WTC11 (cell line): ENCODE results near the gene SLC22A15. TPM values are rescaled to one million over a fixed set of nuclear protein-coding genes. Genes with fewer than 3 reads are reported as not detected.
"Not testable (repeated sequence)": the region's sequence is repeated elsewhere in the genome, so short reads cannot be mapped to it uniquely, and the experiment has no call there.

ENCODE experiments used
- ATAC-seq: fragments of 200-7000 bp; cut with Tn5 transposase; 2 replicates; pipeline ENCODE4 v1.10.0; 2021; ENCODE audit warnings: mild to moderate bottlenecking, moderate library complexity
- CTCF ChIA-PET: fragments of 300-600 bp; sonication (Branson Sonifier 250); formaldehyde crosslinking; loops from one replicate; lab custom pipeline; 2021; ENCODE audit warnings: antibody characterized with exemption; lab: Charles Lee
- POLR2A ChIA-PET: fragments of 350-600 bp; sonication (Branson Sonifier 250); formaldehyde crosslinking; loops from one replicate; lab custom pipeline; 2021; ENCODE audit warnings: antibody characterized with exemption; lab: Charles Lee
- DNase-seq: peaks from one replicate; pipeline ENCODE4 v3.0.0; 2021; ENCODE audit warnings: low spot score
- H3K27ac Mint-ChIP-seq: 2 replicates; pipeline ENCODE4 v1.8.0; 2021; ENCODE audit warnings: mixed read lengths
- H3K27me3 Mint-ChIP-seq: 2 replicates; pipeline ENCODE4 v1.8.0; 2021; ENCODE audit warnings: low read depth, mild to moderate bottlenecking, moderate library complexity, mixed read lengths
- H3K36me3 Mint-ChIP-seq: 2 replicates; pipeline ENCODE4 v1.8.0; 2021; ENCODE audit warnings: mixed read lengths
- H3K4me1 Mint-ChIP-seq: 2 replicates; pipeline ENCODE4 v1.8.0; 2022; ENCODE audit warnings: mixed read lengths
- H3K4me3 Mint-ChIP-seq: 2 replicates; pipeline ENCODE4 v1.8.0; 2021; ENCODE audit warnings: mild to moderate bottlenecking, moderate library complexity, mixed read lengths
- H3K9me3 Mint-ChIP-seq: 2 replicates; pipeline ENCODE4 v1.8.0; 2021; ENCODE audit warnings: mixed read lengths
- ATF6 ChIP-seq: sonication (generic); formaldehyde crosslinking; IDR thresholded peaks from 2 replicates; pipeline ENCODE4 v1.8.1; 2023; ENCODE audit warnings: mild to moderate bottlenecking, missing genetic modification reagents
- CTCF ChIP-seq: fragments of 200-600 bp; IDR thresholded peaks from 2 replicates; pipeline ENCODE4 v1.8.0; 2022; ENCODE audit warnings: antibody characterized with exemption
- ELF4 ChIP-seq: sonication (generic); formaldehyde crosslinking; IDR thresholded peaks from 2 replicates; pipeline ENCODE4 v1.8.1; 2022; ENCODE audit warnings: low read depth, mild to moderate bottlenecking, moderate library complexity, missing genetic modification reagents
- GTF2I ChIP-seq: fragments of 250-450 bp; sonication (Bioruptor Pico); conservative IDR thresholded peaks from 2 replicates; pipeline ENCODE4 v1.4.0; 2021; ENCODE audit warnings: mild to moderate bottlenecking
- HMGXB4 ChIP-seq: sonication (generic); formaldehyde crosslinking; IDR thresholded peaks from 2 replicates; pipeline ENCODE4 v1.8.1; 2023; ENCODE audit warnings: mild to moderate bottlenecking, moderate library complexity, missing genetic modification reagents
- MLX ChIP-seq: sonication (generic); formaldehyde crosslinking; IDR thresholded peaks from 2 replicates; pipeline ENCODE4 v1.8.1; 2023; ENCODE audit warnings: mild to moderate bottlenecking, missing genetic modification reagents, moderate library complexity
- NR2C2 ChIP-seq: sonication (generic); formaldehyde crosslinking; IDR thresholded peaks from 2 replicates; pipeline ENCODE4 v1.8.0; 2022; ENCODE audit warnings: mild to moderate bottlenecking, missing genetic modification reagents
- SMAD3 ChIP-seq: sonication (generic); formaldehyde crosslinking; IDR thresholded peaks from 2 replicates; pipeline ENCODE4 v1.8.0; 2022; ENCODE audit warnings: missing genetic modification reagents, mild to moderate bottlenecking, borderline replicate concordance
- ZNF425 ChIP-seq: fragments of 250-450 bp; sonication (Bioruptor Pico); conservative IDR thresholded peaks from 2 replicates; pipeline ENCODE4 v1.9.0; 2021; ENCODE audit warnings: mild to moderate bottlenecking
- total RNA-seq: library from RNA; stranded (reverse); gene quantifications from 3 replicates; pipeline ENCODE4 v1.2.3, GENCODE V29; 2021
- TF ChIP-seq, protein P1 (sequence below): sonication (generic); formaldehyde crosslinking; IDR thresholded peaks from 2 replicates; pipeline ENCODE4 v1.8.0; 2023; ENCODE audit warnings: missing genetic modification reagents, mild to moderate bottlenecking, borderline replicate concordance

The SLC22A15 gene
- total RNA-seq, 1 experiment from 2014 or later: 4.5 TPM

GRCh38 chr1:115991909-115992308 is 15.6 kb downstream of the SLC22A15 start:
- peaks cover 2% of the 10 kb centered on the region for H3K9me3 Mint-ChIP-seq
- TF ChIP-seq NR2C2 (CRISPR knock-in tag): no peak
- TF ChIP-seq GTF2I: no peak
- TF ChIP-seq ZNF425 (CRISPR knock-in tag): no peak
- no peak for TF ChIP-seq CTCF
- TF ChIP-seq SMAD3: no peak
- TF ChIP-seq ATF6 (CRISPR knock-in tag): no peak
- TF ChIP-seq MLX: no peak
- no peak for TF ChIP-seq ELF4 (CRISPR knock-in tag)
- H3K36me3 Mint-ChIP-seq: peaks cover 12% of the 10 kb centered on the region
- POLR2A ChIA-PET: interaction anchor here (1.1 kb wide), 1 partner anchor 9 kb away, joined by 4 read pairs; no protein-coding TSS in a partner anchor
- ATAC-seq: no peak
- H3K27ac Mint-ChIP-seq: no peak overlapping the region; the same call in 1 of the 2 replicates
- peaks cover 8% of the 10 kb centered on the region for H3K4me1 Mint-ChIP-seq
- no peak for DNase-seq
- CTCF ChIA-PET: interaction anchor here (0.7 to 1.6 kb wide), 5 partner anchors 10 to 286 kb away, joined by 3 to 8 read pairs (median 4); no protein-coding TSS in a partner anchor
- no peak overlapping the region for H3K4me3 Mint-ChIP-seq
- H3K27me3 Mint-ChIP-seq: no peaks in the 10 kb centered on the region

DNA sequence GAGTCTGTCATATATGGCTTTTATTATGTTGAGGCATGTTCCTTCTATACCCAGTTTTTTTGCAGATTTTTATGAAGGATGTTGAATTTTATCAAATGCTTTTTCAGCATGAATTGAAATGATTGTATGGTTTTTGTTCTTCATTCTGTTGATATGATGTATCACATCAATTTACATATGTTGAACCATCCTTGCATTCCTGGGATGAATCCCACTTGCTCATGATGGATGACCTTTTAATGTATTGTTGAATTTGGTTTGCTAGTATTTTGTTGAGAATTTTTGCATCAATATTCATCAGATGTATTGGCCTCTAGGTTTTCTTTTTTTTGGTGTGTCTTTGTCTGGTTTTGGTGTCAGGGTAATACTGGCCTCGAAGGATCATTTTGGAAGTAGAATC is 21.6 kb downstream of the SLC22A15 start:
- peaks cover 10% of the 10 kb centered on the region for H3K4me1 Mint-ChIP-seq

GRCh38 chr1:116001739-116002487 is 25.6 kb downstream of the SLC22A15 start:
- Mint-ChIP-seq H3K27ac (no peak overlapping the region), H3K4me1 (peaks cover 15% of the 10 kb centered on the region), H3K4me3 (no peak overlapping the region), H3K27me3 (no peaks in the 10 kb centered on the region), H3K36me3 (peaks cover 36% of the 10 kb centered on the region), H3K9me3 (peaks cover 33% of the 10 kb centered on the region)
- ChIA-PET CTCF (interaction anchor here (1.7 kb wide), 1 partner anchor 19 kb away, joined by 13 read pairs; no protein-coding TSS in a partner anchor), POLR2A (no interaction called here)
- no peak for DNase-seq
- no peak for ATAC-seq
- TF ChIP-seq, protein P1, sequence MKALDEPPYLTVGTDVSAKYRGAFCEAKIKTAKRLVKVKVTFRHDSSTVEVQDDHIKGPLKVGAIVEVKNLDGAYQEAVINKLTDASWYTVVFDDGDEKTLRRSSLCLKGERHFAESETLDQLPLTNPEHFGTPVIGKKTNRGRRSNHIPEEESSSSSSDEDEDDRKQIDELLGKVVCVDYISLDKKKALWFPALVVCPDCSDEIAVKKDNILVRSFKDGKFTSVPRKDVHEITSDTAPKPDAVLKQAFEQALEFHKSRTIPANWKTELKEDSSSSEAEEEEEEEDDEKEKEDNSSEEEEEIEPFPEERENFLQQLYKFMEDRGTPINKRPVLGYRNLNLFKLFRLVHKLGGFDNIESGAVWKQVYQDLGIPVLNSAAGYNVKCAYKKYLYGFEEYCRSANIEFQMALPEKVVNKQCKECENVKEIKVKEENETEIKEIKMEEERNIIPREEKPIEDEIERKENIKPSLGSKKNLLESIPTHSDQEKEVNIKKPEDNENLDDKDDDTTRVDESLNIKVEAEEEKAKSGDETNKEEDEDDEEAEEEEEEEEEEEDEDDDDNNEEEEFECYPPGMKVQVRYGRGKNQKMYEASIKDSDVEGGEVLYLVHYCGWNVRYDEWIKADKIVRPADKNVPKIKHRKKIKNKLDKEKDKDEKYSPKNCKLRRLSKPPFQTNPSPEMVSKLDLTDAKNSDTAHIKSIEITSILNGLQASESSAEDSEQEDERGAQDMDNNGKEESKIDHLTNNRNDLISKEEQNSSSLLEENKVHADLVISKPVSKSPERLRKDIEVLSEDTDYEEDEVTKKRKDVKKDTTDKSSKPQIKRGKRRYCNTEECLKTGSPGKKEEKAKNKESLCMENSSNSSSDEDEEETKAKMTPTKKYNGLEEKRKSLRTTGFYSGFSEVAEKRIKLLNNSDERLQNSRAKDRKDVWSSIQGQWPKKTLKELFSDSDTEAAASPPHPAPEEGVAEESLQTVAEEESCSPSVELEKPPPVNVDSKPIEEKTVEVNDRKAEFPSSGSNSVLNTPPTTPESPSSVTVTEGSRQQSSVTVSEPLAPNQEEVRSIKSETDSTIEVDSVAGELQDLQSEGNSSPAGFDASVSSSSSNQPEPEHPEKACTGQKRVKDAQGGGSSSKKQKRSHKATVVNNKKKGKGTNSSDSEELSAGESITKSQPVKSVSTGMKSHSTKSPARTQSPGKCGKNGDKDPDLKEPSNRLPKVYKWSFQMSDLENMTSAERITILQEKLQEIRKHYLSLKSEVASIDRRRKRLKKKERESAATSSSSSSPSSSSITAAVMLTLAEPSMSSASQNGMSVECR (CRISPR knock-in tag): no peak
- no peak for TF ChIP-seq HMGXB4 (CRISPR knock-in tag)

More for the DNA sequence above, 21.6 kb downstream of the SLC22A15 start:
- Mint-ChIP-seq H3K36me3 (peaks cover 39% of the 10 kb centered on the region), H3K9me3 (peaks cover 23% of the 10 kb centered on the region)
- H3K27me3 Mint-ChIP-seq, POLR2A ChIA-PET, DNase-seq, H3K27ac Mint-ChIP-seq, ATAC-seq, H3K4me3 Mint-ChIP-seq: not testable (repeated sequence)
- CTCF ChIA-PET: interaction anchor here (1.4 kb wide), 1 partner anchor 16 kb away, joined by 3 read pairs; no protein-coding TSS in a partner anchor
